Stomach smooth muscle (tissue), 2 donors: ENCODE measurements around the gene OR8A1.
"Not testable (repeated sequence)": the region's sequence is repeated elsewhere in the genome, so short reads cannot be mapped to it uniquely, and the experiment has no call there.

Experiments used
- H3K27ac ChIP-seq: one replicate; pipeline ENCODE4 v1.7.0; 2013; ENCODE audit warnings: mild to moderate bottlenecking, low read length, inconsistent platforms
- H3K27me3 ChIP-seq, 2 donors: one replicate each; pipeline ENCODE4 v1.7.0; 2013; ENCODE audit warnings: low read length in 2 of 2; ENCODE audit not compliant: insufficient read depth in 2 of 2, control insufficient read depth in 1 of 2
- H3K36me3 ChIP-seq, 2 donors: one replicate each; pipeline ENCODE4 v1.7.0; 2013; ENCODE audit warnings: low read length in 2 of 2; ENCODE audit not compliant: control insufficient read depth in 2 of 2, insufficient read depth in 2 of 2
- H3K4me1 ChIP-seq: one replicate; pipeline ENCODE4 v1.7.0; 2013; ENCODE audit warnings: low read length; ENCODE audit not compliant: control insufficient read depth, insufficient read depth
- H3K4me3 ChIP-seq, 2 donors: one replicate each; pipeline ENCODE4 v1.7.0; 2013; ENCODE audit warnings: low read length in 2 of 2
- H3K9ac ChIP-seq, 2 donors: one replicate each; pipeline ENCODE4 v1.7.0; 2013; ENCODE audit warnings: low read length in 2 of 2, mild to moderate bottlenecking in 1 of 2
- H3K9me3 ChIP-seq, 2 donors: one replicate each; pipeline ENCODE4 v1.7.0; 2013; ENCODE audit warnings: low read length in 2 of 2; ENCODE audit not compliant: control insufficient read depth in 2 of 2
- donor health status: healthy.
- donor health status: Pancreatic carcinoma.

OR8A1 gene

GRCh38 chr11:124592627-124593026 lies 22.8 kb downstream of the OR8A1 start:
- Histone ChIP-seq H3K4me1 (no peaks in the 10 kb centered on the region), H3K27me3 (peaks cover 0 to 1% of the 10 kb centered on the region in 2 donors), H3K9ac (no peak overlapping the region), H3K27ac (no peak overlapping the region), H3K9me3 (no peaks in the 10 kb centered on the region), H3K36me3 (no peaks in the 10 kb centered on the region), H3K4me3 (no peak overlapping the region)

DNA sequence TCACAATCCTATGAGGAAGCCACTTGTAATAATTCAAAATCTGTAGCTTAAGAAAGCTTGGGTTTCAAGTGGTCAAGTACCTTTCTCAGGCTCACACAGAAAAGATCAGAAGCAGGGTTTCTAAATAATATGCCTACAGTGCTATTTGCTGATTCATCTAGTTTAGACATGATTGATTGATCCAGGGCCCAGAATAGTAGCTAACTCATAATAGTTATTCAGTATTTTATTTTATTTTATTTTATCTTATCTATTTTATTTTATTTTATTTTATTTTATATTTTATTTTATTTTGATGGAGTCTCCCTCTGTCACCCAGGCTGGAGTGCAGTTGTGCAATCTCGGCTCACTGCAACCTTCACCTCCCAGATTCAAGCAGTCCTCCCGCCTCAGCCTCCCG lies 25.5 kb downstream of the OR8A1 start:
- Histone ChIP-seq H3K27ac (no peak overlapping the region), H3K4me3 (no peak overlapping the region), H3K9me3 (no peaks in the 10 kb centered on the region), H3K36me3 (no peaks in the 10 kb centered on the region), H3K9ac (no peak overlapping the region), H3K4me1 (no peaks in the 10 kb centered on the region), H3K27me3 (peaks cover 0 to 4% of the 10 kb centered on the region in 2 donors)

- H3K9me3 ChIP-seq: no peaks in the 10 kb centered on the region
- H3K36me3 ChIP-seq: no peaks in the 10 kb centered on the region
- no peak overlapping the region for H3K4me3 ChIP-seq
- no peak overlapping the region for H3K9ac ChIP-seq
- H3K27me3 ChIP-seq: peaks cover 0 to 4% of the 10 kb centered on the region in 2 donors
- H3K27ac ChIP-seq: no peak overlapping the region
- no peaks in the 10 kb centered on the region for H3K4me1 ChIP-seq
Measured at GRCh38 chr11:124597626-124598025, 27.8 kb downstream of the OR8A1 start.

GRCh38 chr11:124600621-124601320 lies 31.0 kb downstream of the OR8A1 start:
- H3K27ac ChIP-seq: no peak overlapping the region
- no peaks in the 10 kb centered on the region for H3K4me1 ChIP-seq
- no peaks in the 10 kb centered on the region for H3K36me3 ChIP-seq
- H3K9ac ChIP-seq: no peak overlapping the region
- no peaks in the 10 kb centered on the region for H3K9me3 ChIP-seq
- peaks cover 0 to 4% of the 10 kb centered on the region in 2 donors for H3K27me3 ChIP-seq
- H3K4me3 ChIP-seq: no peak overlapping the region

DNA sequence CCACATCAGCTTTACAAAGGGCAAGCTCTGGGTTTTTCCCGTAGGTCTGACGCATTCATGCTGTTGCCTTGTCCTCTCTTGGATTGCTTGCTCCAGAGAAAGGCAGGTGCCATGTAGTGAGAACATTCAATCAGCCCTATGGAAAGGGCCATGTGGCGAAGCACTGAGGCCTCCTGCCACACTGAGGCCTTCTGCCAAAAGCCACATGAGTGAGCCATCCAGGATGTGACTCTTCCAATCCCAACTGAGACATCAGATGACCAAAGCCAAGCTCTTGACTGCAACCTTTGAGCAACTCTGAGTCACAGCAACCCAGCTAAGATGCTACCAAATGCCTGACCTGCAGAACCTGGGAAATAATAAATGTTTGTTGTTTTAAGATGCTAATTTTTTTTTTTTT lies 32.4 kb downstream of the OR8A1 start:
- H3K4me3 ChIP-seq: no peak overlapping the region
- no peaks in the 10 kb centered on the region for H3K4me1 ChIP-seq
- H3K27me3 ChIP-seq: peaks cover 0 to 4% of the 10 kb centered on the region in 2 donors
- H3K36me3 ChIP-seq: no peaks in the 10 kb centered on the region
- H3K9ac ChIP-seq: no peak overlapping the region
- H3K9me3 ChIP-seq: no peaks in the 10 kb centered on the region
- no peak overlapping the region for H3K27ac ChIP-seq

DNA sequence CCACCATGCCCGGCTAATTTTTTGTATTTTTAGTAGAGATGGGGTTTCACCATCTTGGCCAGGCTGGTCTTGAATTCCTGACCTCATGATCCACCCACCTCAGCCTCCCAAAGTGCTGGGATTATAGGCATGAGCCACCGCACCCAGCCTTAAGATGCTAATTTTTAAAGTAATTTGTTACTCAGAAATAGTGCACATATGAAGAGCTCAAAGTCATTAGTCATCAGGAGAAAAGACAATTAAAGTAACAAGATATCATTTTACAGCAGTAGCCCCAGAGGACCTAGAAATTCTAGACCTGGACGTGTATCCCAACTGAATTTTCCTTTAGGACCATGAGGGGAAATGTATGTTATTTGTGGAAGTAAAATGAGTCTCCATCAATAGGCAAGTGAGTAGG lies 32.9 kb downstream of the OR8A1 start:
- not testable (repeated sequence) for H3K27me3 ChIP-seq, H3K9ac ChIP-seq, H3K4me3 ChIP-seq

DNA sequence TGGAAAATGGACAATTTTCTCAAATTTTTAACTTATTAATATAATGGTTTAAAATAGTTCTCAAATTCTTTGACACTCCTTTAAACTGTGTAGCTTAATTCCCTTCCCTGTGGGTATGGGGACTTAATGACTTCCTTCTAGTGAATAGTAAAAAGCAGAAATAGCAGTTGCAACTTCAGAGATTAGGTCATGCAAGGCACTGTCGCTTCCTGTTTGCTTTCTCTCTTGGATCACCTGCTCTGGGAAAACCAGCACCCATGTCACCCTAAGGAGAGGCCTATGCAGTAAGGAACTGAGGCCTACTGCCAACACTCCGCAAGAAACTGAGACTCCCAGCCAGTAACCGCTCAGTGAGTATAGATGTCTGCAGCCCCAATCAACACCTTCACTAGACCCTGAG lies 35.9 kb downstream of the OR8A1 start:
- Histone ChIP-seq H3K9ac (no peak overlapping the region), H3K27me3 (no peaks in the 10 kb centered on the region), H3K36me3 (no peaks in the 10 kb centered on the region), H3K4me3 (no peak overlapping the region), H3K9me3 (no peaks in the 10 kb centered on the region), H3K4me1 (no peaks in the 10 kb centered on the region), H3K27ac (no peak overlapping the region)

More for the DNA sequence above, 32.9 kb downstream of the OR8A1 start:
- not testable (repeated sequence) for H3K27ac ChIP-seq, H3K36me3 ChIP-seq, H3K9me3 ChIP-seq, H3K4me1 ChIP-seq

DNA sequence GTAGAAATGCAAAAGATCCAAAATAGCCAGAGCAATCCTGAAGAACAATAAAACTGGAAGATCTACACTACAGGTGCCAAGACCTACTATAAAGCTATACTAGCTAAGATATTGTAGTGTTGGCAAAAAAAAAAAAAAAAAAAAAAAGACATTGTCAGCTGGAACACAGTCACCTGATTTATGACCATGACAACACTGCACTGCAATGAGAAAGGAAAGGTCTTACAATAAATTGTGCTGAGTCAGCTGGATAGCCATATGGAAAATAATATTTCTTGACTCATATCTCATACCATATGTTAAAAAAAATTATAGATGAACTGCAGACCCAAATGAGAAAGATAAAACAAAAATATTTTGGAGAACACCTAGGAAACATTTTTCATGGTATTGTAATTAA lies 38.4 kb downstream of the OR8A1 start:
- no peaks in the 10 kb centered on the region for H3K9me3 ChIP-seq
- no peaks in the 10 kb centered on the region for H3K27me3 ChIP-seq
- no peaks in the 10 kb centered on the region for H3K4me1 ChIP-seq
- H3K36me3 ChIP-seq: no peaks in the 10 kb centered on the region
- no peak overlapping the region for H3K9ac ChIP-seq
- no peak overlapping the region for H3K27ac ChIP-seq
- no peak overlapping the region for H3K4me3 ChIP-seq

- no peak overlapping the region for H3K9ac ChIP-seq
- H3K4me3 ChIP-seq: no peak overlapping the region
- no peaks in the 10 kb centered on the region for H3K36me3 ChIP-seq
- no peak overlapping the region for H3K27ac ChIP-seq
- peaks cover 0 to 2% of the 10 kb centered on the region in 2 donors for H3K27me3 ChIP-seq
- H3K4me1 ChIP-seq: no peaks in the 10 kb centered on the region
- no peaks in the 10 kb centered on the region for H3K9me3 ChIP-seq
Measured at GRCh38 chr11:124610295-124610694, 40.5 kb downstream of the OR8A1 start.

GRCh38 chr11:124611064-124611463 lies 41.3 kb downstream of the OR8A1 start, which contains the start of gene PANX3:
PANX3 (plus strand) TSS chr11:124611428; CDS start chr11:124611557, 129 bp downstream.
- Histone ChIP-seq H3K4me1 (no peaks in the 10 kb centered on the region), H3K27ac (no peak within 1 kb of the TSS), H3K36me3 (no peaks in the 10 kb centered on the region), H3K4me3 (no peak within 1 kb of the TSS), H3K27me3 (peaks cover 0 to 2% of the 10 kb centered on the region in 2 donors), H3K9ac (no peak within 1 kb of the TSS), H3K9me3 (no peaks in the 10 kb centered on the region)

- H3K9ac ChIP-seq: no peak overlapping the region
- no peak overlapping the region for H3K4me3 ChIP-seq
- H3K36me3 ChIP-seq: no peaks in the 10 kb centered on the region
- no peaks in the 10 kb centered on the region for H3K4me1 ChIP-seq
- H3K27ac ChIP-seq: no peak overlapping the region
- no peaks in the 10 kb centered on the region for H3K9me3 ChIP-seq
- peaks cover 0 to 2% of the 10 kb centered on the region in 2 donors for H3K27me3 ChIP-seq
Measured at GRCh38 chr11:124612045-124612444, 42.2 kb downstream of the OR8A1 start.
